Measurements from ENCODE around the gene SGCE. TPM values are rescaled to one million over a fixed set of nuclear protein-coding genes. Genes with fewer than 3 reads are reported as not detected.
A peak's percentile ranks its signal among the peaks of the same experiment; 100 is the strongest.

Gene SGCE
- total and polyA plus RNA-seq, 9 of the 15 experiments (the other 6 are each of a cell fraction or from before 2014, with no cell fraction given) = 0.09 to 0.46 (median 0.28) TPM; not detected in 5

DNA sequence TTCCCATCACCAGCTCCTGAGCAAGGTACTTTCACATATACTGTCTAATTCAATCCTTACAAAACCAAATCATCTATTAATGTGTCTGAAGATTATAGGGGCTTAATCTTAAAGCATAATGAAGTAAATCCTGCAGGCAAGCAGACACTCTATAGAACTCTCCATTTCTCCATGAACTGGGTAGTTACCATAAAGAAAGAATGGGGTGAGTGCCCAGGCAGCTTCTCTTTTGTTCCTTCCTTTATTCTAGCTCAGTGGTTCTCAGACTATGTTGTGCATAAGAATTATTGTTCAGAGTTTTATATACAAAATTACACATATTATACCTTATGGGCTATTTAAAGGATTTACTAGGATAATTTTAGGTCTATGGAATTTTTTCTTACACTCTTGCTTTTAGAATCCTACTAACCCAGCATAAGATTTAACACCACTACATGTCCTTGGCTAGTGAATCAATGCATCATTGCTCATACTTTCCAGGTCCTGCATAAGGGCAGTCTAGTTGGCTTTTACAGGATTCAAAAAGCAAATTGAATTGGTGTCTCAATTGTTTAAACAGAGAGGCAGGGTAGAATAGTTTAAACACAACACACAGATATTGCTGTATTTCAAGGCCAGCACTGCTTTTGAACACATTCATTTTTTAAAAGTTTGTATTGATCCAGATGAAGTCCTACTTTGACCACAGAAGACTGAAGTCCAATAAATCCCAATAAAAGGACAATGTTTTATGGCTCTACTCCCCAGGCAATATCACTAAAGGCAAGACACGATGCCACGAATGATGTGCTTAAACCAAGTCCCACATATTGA lies 12.9 kb downstream of the SGCE start:
- TF ChIP-seq ZNF134 (CRISPR knock-in tag; conservative IDR thresholded peaks at IDR 0.05) = no peak
- no peak for TF ChIP-seq U2AF1 (optimal IDR thresholded peaks at IDR 0.05; ENCODE audit: low read depth, low read length)
- no peak for TF ChIP-seq NRF1 (conservative IDR thresholded peaks at IDR 0.05 in 1 of 2, IDR thresholded peaks at IDR 0.05 in 1 of 2)
- TF ChIP-seq ARID2 (IDR thresholded peaks at IDR 0.05) = no peak
- no peak for TF ChIP-seq ASH1L (IDR thresholded peaks at IDR 0.05; ENCODE audit: borderline replicate concordance, low read depth, partially characterized antibody)
- H2AFZ ChIP-seq (ENCODE audit: low read depth, low read length) = no peak overlapping the region
- H3K4me2 ChIP-seq (ENCODE audit: insufficient read depth, low read length) = no peak overlapping the region
- no peaks in the 10 kb centered on the region for H4K20me1 ChIP-seq (replicated peaks; ENCODE audit: control insufficient read depth, insufficient read depth, low read length)
- H3K4me3 ChIP-seq = no peak overlapping the region
- WGBS (ENCODE audit: insufficient coverage, low coverage, missing lambda C conversion rate) = 0% methylated on average over 2 of the region's 2 CpGs
- POLR2A ChIA-PET = no interaction called here
- H3K79me2 ChIP-seq (ENCODE audit: control insufficient read depth, insufficient read depth, low read length) = no peaks in the 10 kb centered on the region
- intact Hi-C loops (cut with micrococcal nuclease) (no loop called here), in situ Hi-C loops (cut with MboI) (no loop called here)
- no peaks in the 10 kb centered on the region for H3K36me3 ChIP-seq (ENCODE audit: control insufficient read depth, insufficient read depth, low read length)
- no peaks in the 10 kb centered on the region for H3K4me1 ChIP-seq (replicated peaks in 1 of 2; ENCODE audit: control insufficient read depth in 2 of 2, insufficient read depth in 2 of 2, low read length in 2 of 2)
- H3K27ac ChIP-seq (ENCODE audit: extremely low read depth, low read depth, low read length) = no peak overlapping the region
- no peaks in the 10 kb centered on the region for H3K27me3 ChIP-seq (ENCODE audit: control insufficient read depth in 2 of 2, insufficient read depth in 2 of 2, low read length in 2 of 2)
- BruUV-seq (replicated peaks) = no TSS peak
- ATAC-seq = no peak
- H3K9me3 ChIP-seq (replicated peaks; ENCODE audit: control insufficient read depth, insufficient read depth, low read depth, low read length) = no peaks in the 10 kb centered on the region
- no peak for DNase-seq (ENCODE audit: extremely low read depth in 1 of 4, low spot score in 3 of 4)
- no peak overlapping the region for H3K9ac ChIP-seq (ENCODE audit: insufficient read depth in 1 of 2, low read depth in 2 of 2, low read length in 2 of 2)
- CTCF ChIA-PET (ENCODE audit: low intra/inter-chr PET ratio) = no interaction called here
- H3K9me1 ChIP-seq (ENCODE audit: control insufficient read depth, insufficient read depth, low read length) = no peaks in the 10 kb centered on the region
- FAIRE-seq = peak; percentile 11

DNA sequence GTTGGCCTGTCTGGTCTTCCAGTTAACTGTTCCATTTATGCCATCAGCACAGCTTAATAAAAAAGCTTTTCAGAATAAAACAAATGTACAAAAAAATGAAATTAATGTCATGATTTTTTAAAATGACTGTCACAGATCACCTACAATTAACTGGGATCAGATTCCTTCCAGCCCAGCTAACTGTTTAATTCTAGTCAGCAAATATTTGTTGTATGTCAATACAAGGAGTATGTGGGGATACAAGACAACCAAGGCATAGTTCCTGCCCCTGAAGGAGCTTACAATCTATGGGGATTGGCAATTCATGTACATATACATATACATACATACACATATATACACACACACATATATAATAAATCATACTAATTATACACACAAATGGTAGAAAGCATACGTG lies 16.5 kb downstream of the SGCE start:
- DNase-seq (ENCODE audit: extremely low read depth in 1 of 4, low spot score in 3 of 4) (no peak), FAIRE-seq (no peak), ATAC-seq (no peak)
- Histone ChIP-seq H3K4me1 (replicated peaks in 1 of 2; ENCODE audit: control insufficient read depth in 2 of 2, insufficient read depth in 2 of 2, low read length in 2 of 2) (no peaks in the 10 kb centered on the region), H3K9me3 (replicated peaks; ENCODE audit: control insufficient read depth, insufficient read depth, low read depth, low read length) (no peaks in the 10 kb centered on the region), H3K4me2 (ENCODE audit: insufficient read depth, low read length) (no peak overlapping the region), H4K20me1 (replicated peaks; ENCODE audit: control insufficient read depth, insufficient read depth, low read length) (no peaks in the 10 kb centered on the region), H3K9me1 (ENCODE audit: control insufficient read depth, insufficient read depth, low read length) (no peaks in the 10 kb centered on the region), H3K4me3 (no peak overlapping the region), H3K9ac (ENCODE audit: insufficient read depth in 1 of 2, low read depth in 2 of 2, low read length in 2 of 2) (no peak overlapping the region), H3K27me3 (ENCODE audit: control insufficient read depth in 2 of 2, insufficient read depth in 2 of 2, low read length in 2 of 2) (no peaks in the 10 kb centered on the region), H3K79me2 (ENCODE audit: control insufficient read depth, insufficient read depth, low read length) (no peaks in the 10 kb centered on the region), H2AFZ (ENCODE audit: low read depth, low read length) (no peak overlapping the region), H3K36me3 (ENCODE audit: control insufficient read depth, insufficient read depth, low read length) (no peaks in the 10 kb centered on the region), H3K27ac (ENCODE audit: extremely low read depth, low read depth, low read length) (no peak overlapping the region)
- POLR2A ChIA-PET = no interaction called here
- intact Hi-C loops (cut with micrococcal nuclease) = no loop called here
- 7% methylated on average over 1 of the region's 1 CpG for WGBS (ENCODE audit: insufficient coverage, low coverage, missing lambda C conversion rate)
- BruUV-seq (replicated peaks) = no TSS peak
- CTCF ChIA-PET (ENCODE audit: low intra/inter-chr PET ratio) = no interaction called here
- no peak for TF ChIP-seq RBM14 (IDR thresholded peaks at IDR 0.05; ENCODE audit: borderline replicate concordance, insufficient read depth, low read depth, low read length)
- TF ChIP-seq MECOM (CRISPR knock-in tag; IDR thresholded peaks at IDR 0.05) = no peak
- no peak for TF ChIP-seq KLF10 (CRISPR knock-in tag; IDR thresholded peaks at IDR 0.05)
- no peak for TF ChIP-seq NFIX (CRISPR knock-in tag; IDR thresholded peaks at IDR 0.05; ENCODE audit: low read depth)
- no peak for TF ChIP-seq E2F3 (CRISPR knock-in tag; IDR thresholded peaks at IDR 0.05)
- no peak for TF ChIP-seq RFX1 (IDR thresholded peaks at IDR 0.05)
- no peak for TF ChIP-seq ZNF165 (CRISPR knock-in tag; IDR thresholded peaks at IDR 0.05; ENCODE audit: borderline replicate concordance)
- TF ChIP-seq BCOR (IDR thresholded peaks at IDR 0.05) = no peak
- no peak for TF ChIP-seq BRCA1 (IDR thresholded peaks at IDR 0.05)
- no peak for TF ChIP-seq BRCA1 (CRISPR knock-in tag; IDR thresholded peaks at IDR 0.05)
- TF ChIP-seq ZNF3 (CRISPR knock-in tag; IDR thresholded peaks at IDR 0.05) = no peak
- in situ Hi-C loops (cut with MboI) = no loop called here
